HEK293 (cell line): Measurements from ENCODE around the gene FBXL13.

Source experiments
- CTCF ChIP-seq: fragments of 450-650 bp; formaldehyde crosslinking; IDR thresholded peaks from 2 replicates; pipeline ENCODE4 v1.5.1; 2016; ENCODE audit warnings: missing biosample characterization, missing genetic modification characterization
- HIC1 ChIP-seq: fragments of 450-650 bp; formaldehyde crosslinking; IDR thresholded peaks from 2 replicates; pipeline ENCODE4 v1.5.1; 2016; ENCODE audit warnings: missing biosample characterization, missing genetic modification characterization
- RBAK ChIP-seq: fragments of 450-650 bp; formaldehyde crosslinking; IDR thresholded peaks from 2 replicates; pipeline ENCODE4 v1.5.1; 2016; ENCODE audit warnings: missing biosample characterization, missing genetic modification characterization
- SETDB1 ChIP-seq: IDR thresholded peaks from one replicate; pipeline ENCODE4 v1.6.1; 2017; ENCODE audit warnings: mild to moderate bottlenecking, low read length, moderate library complexity, mixed read lengths; ENCODE audit not compliant: insufficient read length
- ZBTB7A ChIP-seq: fragments of 450-650 bp; formaldehyde crosslinking; IDR thresholded peaks from 2 replicates; pipeline ENCODE4 v1.5.1; 2016; ENCODE audit warnings: low read depth, missing biosample characterization, missing genetic modification characterization
- ZNF133 ChIP-seq: fragments of 450-650 bp; formaldehyde crosslinking; IDR thresholded peaks from 2 replicates; pipeline ENCODE4 v1.5.1; 2016; ENCODE audit warnings: missing biosample characterization, missing genetic modification characterization
- ZNF501 ChIP-seq: fragments of 450-650 bp; formaldehyde crosslinking; IDR thresholded peaks from 2 replicates; pipeline ENCODE4 v1.5.1; 2016; ENCODE audit warnings: missing biosample characterization, missing genetic modification characterization
- ZNF530 ChIP-seq: fragments of 450-650 bp; formaldehyde crosslinking; IDR thresholded peaks from 2 replicates; pipeline ENCODE4 v1.5.1; 2016; ENCODE audit warnings: low read depth, missing biosample characterization, missing genetic modification characterization
- ZNF548 ChIP-seq: fragments of 450-650 bp; formaldehyde crosslinking; IDR thresholded peaks from 2 replicates; pipeline ENCODE4 v1.5.1; 2016; ENCODE audit warnings: missing biosample characterization, missing genetic modification characterization
- ZNF629 ChIP-seq: fragments of 450-650 bp; formaldehyde crosslinking; IDR thresholded peaks from 2 replicates; pipeline ENCODE4 v1.5.1; 2017; ENCODE audit warnings: missing biosample characterization, missing genetic modification characterization

DNA sequence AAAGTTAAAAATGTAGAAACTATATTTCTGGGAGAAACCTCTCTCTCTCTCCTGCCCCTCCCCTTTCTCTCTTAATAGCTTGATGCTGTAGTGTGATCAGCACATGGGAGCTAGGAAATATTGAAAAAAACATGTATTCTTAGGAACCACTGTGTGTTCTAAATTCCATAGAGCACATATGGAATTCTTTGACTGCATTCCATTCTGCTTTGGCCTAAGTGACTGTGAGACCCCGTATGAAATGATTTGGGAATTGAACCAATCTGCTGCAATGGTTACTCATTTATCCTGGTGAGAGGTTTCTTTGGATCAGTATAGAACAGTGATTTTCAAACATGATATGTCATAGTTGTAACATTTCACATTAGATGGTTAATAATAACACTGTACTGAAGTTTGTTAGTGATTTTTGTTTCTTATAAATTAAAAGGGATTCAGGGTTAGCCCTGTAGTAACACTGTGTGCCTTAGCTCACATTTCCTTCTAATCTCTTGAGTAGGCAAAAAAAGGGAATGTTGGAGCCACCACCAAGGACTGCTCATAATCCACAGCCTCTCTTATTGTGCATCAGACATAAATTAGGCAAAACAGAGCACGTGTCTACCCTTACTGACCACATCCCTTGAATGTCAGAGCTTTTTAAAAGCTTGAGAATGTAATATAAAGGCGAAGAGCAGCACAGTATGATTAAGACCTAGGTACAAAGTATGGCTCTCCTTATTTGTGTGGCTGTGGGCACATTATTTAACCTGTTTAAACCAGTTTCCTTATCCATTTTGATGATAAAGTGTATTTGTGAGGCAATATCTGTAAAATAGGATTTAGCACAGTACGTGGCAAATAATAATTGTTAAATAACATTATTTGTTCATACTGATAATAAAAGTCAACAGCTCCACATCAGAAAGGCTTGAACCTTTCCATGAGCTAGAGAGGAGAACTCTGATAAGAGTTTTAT, 256.7 kb downstream of the FBXL13 start:
- TF ChIP-seq ZNF530 (tag by site-specific recombination) (no peak), CTCF (tag by site-specific recombination) (no peak), HIC1 (tag by site-specific recombination) (no peak), ZNF629 (tag by site-specific recombination) (no peak), ZNF501 (tag by site-specific recombination) (no peak), ZNF548 (tag by site-specific recombination) (no peak), ZNF133 (no peak), RBAK (tag by site-specific recombination) (no peak), SETDB1 (no peak), ZBTB7A (tag by site-specific recombination) (no peak)
